ENCODE results near the gene BOK.
"Not testable (repeated sequence)": the region's sequence is repeated elsewhere in the genome, so short reads cannot be mapped to it uniquely, and the experiment has no call there.

The BOK gene

GRCh38 chr2:241558532-241559322 lies at the start of gene BOK:
TSS of gene BOK (plus strand) at chr2:241558745. CDS start at chr2:241559484, 739 bp downstream.
- DNase-seq = no peak

GRCh38 chr2:241509155-241509784 lies 49.3 kb upstream of the BOK start:
- DNase-seq = no peak

GRCh38 chr2:241511091-241511741 lies 47.3 kb upstream of the BOK start:
- no peak for DNase-seq

- no peak for DNase-seq
Observed at GRCh38 chr2:241514553-241514952, 44.0 kb upstream of the BOK start.

DNA sequence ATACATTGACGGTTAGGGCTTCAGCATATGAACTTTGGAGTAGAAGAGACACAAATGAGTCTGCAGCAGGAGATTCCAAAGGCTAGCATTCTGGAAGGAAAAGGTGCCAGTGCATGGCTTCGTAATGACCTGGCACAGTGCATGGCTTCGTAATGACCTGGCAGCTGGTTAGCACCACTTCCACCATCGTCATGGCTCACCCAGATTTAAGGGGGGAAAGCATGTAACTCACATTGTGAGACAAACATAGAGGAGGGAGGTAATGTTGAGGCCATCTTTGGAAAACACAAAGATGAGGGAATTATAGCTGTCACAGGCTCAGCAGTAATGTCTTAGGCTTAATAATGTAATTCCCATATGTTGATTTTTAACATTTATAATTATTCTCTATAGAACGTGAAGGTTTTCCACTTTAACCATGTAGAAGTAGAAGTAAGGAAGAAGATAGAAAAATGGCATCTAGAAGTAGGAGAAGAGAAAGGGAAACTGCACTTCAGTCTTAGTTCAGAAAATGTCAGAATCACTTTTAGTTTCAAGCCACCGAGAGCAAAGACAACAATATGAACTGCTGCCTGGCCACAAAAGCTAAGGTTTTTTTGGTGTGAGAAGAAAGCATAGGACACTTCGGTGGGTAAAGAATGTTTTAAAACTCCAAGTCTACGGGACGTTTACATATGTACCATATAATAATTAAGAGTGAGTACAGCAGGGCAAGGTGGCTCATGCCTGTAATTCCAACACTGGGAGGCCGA lies 43.4 kb upstream of the BOK start:
- DNase-seq = no peak

GRCh38 chr2:241516520-241516965 lies 42.0 kb upstream of the BOK start:
- DNase-seq = no peak

DNA sequence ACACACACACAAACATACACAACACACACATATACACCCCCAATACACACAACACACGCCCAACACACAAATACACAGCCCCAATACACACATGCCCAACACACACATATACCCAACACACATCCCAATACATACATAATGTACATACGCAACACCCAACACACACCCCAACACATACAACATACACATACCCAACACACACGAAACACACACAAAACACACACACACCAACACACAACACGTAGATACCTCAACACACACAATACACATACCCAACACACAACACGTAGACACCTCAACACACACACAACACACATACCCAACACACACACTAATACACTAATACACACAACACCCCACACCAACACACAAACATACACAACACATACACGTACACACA lies 41.2 kb upstream of the BOK start:
- no peak for DNase-seq

GRCh38 chr2:241519669-241520068 lies 38.9 kb upstream of the BOK start:
- DNase-seq = no peak

GRCh38 chr2:241522477-241522876 lies 36.1 kb upstream of the BOK start:
- DNase-seq = no peak

DNA sequence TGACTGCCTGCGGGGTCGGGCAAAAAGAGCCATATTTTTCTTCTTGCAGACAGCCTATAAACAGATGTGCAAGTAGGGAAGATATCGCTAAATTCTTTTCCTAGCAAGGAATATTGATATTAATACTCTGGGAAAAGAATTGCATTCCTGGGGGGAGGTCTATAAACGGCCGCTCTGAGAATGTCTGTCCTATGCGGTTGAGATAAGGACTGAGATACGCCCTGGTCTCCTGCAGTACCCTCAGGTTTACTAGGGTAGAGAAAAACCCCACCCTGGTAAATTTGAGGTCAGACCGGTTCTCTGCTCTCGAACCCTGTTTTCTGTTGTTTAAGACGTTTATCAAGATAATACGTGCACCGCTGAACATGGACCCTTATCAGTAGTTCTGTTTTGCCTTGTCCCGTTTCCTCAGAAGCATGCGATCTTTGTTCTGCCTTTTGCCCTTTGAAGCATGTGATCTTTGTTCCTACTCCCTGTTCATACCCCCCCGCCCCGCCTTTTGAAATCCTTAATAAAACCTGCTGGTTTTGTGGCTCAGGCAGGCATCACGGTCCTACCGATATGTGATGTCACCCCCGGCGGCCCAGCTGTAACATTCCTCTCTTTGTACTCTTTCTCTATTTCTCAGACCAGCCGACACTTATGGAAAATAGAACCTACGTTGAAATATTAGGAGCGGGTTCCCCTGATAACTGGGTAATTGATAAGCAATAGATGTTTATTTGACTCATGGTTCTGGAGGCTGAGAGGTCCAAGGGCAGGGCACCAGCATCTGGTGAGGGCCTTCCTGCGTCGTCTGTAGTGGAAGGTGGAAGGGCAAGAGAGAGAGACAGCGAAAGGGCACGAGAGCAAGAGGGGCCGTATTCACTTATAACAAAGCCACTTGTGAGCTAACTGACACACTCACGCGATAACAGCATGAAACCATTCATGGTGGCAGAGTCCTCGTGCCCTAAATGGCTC lies 32.4 kb upstream of the BOK start:
- not testable (repeated sequence) for DNase-seq

GRCh38 chr2:241530571-241530970 lies 28.0 kb upstream of the BOK start:
- DNase-seq = no peak

DNA sequence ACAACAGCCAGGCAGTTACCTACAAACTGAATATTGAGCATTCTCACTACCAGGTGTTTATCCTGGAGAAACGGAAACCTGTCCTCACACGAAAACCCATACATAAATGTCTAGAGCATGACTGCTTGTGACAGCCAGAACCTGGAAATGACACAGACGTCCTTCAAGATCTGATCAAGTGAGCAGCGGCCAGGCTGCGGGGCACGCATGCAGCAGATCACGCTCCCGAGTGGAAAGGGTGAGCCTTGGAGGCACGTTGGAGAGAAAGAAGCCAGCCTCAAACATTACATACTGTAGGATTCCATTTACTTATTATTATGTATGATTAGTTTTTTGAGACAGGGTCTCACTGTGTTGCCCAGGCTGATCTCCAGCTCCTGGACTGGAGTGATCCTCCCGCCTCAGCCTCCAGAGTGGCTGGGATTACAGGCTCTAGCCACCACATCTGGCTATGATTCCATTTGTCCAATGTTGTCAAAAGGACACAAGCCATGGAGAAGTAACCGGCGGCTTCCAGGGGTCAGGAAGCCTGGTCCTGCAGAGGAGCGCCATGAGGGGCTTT lies 27.3 kb upstream of the BOK start:
- no peak for DNase-seq

GRCh38 chr2:241532168-241532567 lies 26.4 kb upstream of the BOK start:
- DNase-seq = no peak

GRCh38 chr2:241532733-241533601 lies 25.6 kb upstream of the BOK start:
- no peak for DNase-seq

GRCh38 chr2:241534293-241534692 lies 24.3 kb upstream of the BOK start:
- no peak for DNase-seq

DNA sequence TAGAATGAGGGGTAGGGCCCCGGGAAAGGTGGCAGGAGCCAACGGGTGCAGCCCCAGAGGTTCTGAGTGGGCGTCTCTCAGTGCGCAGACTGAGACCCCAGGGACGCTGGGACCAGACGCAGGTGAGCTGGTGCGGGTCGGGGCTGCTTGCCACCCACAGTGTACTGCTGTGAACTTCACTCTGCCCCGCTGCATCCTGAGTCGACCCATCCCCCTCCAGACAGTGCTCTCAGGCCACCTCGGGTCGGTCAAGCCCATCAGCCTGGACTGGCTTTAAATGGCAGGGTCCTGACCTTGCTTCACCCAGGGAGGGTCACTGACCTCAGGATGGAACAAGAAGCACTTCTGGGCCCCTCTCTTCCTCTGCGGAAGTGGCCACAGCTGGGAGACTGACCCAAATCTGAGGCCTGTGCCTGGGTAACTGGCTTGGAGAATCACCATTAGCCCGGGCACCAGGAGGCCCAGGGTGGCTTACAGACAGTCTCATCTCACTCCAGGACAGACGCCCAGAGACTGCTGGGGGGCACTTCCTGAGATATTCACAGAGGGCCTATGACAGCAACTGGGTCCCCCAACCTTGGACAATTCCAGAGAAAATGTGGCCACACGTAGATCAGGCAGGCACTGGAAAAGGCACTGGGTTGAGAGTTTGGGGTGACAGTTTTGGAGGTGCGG lies 23.7 kb upstream of the BOK start:
- no peak for DNase-seq

DNA sequence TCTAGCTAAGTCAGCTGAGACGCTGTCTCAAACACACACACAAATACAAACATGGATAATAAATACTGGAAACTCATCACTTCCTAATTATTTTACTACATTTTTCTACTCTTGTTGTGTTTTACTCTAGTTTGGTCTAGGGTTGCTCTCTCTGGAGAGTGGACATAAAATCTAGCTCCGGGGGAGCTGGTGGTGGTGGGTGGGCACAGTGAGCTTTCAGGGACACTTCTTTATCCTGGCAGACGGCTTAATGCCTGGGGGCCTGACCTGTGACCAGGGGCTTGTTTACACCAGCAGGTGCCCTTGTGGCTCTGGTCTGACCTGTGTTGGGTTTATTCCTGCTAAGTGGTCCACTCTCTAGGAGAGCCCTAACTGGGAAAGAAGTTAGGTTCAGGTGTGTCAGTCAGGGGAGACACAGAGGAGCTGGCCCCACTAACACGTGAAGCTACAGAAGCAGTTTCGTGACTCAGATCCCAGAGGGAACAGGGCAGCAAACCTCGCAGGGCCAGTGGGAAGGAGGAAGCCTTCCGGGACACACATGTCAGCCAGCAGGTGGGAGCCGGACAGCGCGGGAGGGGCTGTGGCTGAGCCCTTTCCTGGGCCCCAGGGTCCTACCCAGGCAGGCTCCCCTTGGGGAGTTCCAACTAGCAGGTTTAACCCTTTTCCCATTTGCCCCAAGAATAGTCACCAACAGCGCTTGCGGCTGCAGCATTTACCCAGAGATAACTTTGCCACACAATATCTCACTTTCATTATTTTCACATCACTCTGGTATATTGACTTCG lies 22.5 kb upstream of the BOK start:
- no peak for DNase-seq

DNA sequence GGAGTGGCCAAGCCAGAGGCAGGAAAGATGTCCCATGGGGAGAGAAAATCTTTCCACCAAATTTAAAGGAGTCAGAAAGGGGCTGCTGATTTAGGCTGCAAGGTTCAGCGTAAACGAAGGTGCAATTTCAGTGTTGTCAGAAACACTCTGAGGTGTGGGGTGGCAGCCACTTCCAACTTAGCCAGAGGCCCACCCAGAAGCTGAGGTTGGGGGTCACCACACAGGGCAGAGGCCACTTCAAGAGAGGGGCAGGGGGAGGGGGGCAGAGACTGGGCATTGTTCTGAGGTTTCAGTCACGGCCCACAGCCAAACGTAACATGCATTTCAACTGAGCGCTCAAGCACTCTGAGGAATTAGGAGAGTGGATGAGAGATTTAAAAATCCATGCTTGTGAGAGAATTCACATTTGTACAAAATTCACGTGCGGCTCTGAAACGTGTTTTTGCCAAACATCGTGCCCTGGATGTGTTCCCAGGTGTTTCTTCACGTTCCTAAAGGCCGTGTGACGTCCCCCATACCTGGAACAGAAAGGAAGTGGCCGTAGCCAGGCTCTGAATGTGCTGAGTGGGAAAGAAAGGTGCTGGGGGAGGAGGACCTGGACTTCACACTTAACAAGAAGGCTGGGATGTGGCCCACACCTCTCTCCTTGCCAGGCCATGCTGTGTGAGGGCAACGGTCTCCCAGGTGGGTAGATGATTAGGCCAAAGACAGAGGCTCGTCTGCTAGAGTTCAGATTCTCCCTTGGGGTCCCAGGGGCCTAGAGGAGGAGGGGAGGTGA lies 19.5 kb upstream of the BOK start:
- no peak for DNase-seq

Data from NCI-H1694 treated with DMSO at 0.1 percent for 48 hours (cell line).